IPS DF 4.7 (cell line): ENCODE data around the gene SERPINE1.
A peak's percentile ranks its signal among the peaks of the same experiment; 100 is the strongest.
"Not testable (repeated sequence)": the region's sequence is repeated elsewhere in the genome, so short reads cannot be mapped to it uniquely, and the experiment has no call there.

Source experiments
- DNase-seq: peaks from one replicate; pipeline ENCODE4 v3.0.0-alpha.2; 2013; ENCODE audit warnings: low spot score; ENCODE audit errors: extremely low read depth

Gene SERPINE1

DNA sequence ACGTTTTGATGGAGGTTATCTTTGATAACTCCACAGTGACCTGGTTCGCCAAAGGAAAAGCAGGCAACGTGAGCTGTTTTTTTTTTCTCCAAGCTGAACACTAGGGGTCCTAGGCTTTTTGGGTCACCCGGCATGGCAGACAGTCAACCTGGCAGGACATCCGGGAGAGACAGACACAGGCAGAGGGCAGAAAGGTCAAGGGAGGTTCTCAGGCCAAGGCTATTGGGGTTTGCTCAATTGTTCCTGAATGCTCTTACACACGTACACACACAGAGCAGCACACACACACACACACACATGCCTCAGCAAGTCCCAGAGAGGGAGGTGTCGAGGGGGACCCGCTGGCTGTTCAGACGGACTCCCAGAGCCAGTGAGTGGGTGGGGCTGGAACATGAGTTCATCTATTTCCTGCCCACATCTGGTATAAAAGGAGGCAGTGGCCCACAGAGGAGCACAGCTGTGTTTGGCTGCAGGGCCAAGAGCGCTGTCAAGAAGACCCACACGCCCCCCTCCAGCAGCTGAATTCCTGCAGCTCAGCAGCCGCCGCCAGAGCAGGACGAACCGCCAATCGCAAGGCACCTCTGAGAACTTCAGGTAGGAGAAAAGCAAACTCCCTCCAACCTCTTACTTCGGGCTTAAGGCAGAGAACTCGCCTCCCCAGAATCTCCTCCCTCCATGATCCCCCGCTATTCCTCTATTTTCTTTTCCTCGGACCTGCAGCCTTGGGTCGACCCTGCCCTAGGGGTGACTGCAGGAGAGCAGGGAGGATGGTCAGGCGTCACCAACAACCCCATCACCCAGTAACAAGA, at the start of gene SERPINE1:
Gene SERPINE1, plus strand, starts transcription at position 454 of the 809 bp plus-strand sequence. CDS start 1,290 bp downstream, outside the sequence.
- DNase-seq = no peak

DNA sequence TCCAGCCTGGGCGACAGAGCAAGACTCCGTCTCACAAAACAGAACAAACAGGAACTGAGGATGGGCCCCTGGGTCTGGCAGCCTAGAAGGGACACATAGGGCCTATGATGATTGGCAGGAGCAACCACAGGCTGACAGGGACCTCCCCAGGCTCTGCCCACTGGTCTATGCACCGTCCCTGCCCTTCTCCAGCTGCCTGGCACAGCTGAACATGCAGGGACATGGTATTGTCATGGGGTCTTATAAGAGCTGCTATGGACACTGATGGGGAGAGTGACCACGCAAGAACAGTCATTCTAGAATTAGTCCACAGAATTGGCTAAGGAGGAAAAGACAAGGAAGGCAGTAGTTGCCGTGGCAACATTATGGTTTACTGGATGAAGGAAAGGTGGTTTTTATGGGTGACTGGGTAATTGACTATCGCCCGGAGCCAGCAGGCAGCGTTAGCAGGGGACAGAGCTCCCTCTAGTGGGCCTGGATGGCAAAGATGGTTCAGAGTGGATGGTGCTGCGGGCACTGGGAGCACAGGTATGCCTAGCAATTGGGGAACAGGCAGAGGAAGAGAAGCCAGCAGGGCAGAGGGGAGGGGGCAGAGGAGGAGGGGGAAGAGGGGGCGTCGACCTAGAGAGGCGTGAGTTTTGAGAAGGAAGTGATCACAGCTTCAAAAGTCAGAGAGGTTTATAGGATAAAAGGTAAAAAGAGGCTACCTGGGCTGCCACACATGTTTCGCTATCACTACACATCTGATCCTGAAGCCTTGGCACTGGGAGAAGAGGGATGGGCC, 49.4 kb upstream of the SERPINE1 start:
- DNase-seq = peak; percentile 91

DNA sequence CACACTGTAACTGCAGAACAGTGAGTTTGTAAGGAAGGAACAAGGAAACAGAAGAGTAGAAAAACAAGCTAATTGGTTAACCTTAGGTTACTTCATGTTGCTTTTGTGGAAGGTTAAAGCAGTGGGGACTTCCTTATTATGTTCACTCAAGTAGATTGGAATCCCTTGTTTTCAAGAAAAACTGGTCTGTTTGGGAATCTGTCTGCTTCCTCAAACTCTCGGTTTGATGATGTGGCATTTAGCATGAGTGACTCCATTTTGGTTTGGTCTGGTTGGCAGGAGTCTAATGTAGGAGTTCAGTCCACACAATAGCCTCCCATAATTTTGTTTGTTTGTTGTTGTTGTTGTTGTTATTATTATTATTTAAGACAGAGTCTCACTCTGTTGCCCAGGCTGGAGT, 45.5 kb upstream of the SERPINE1 start:
- no peak for DNase-seq

GRCh38 chr7:101084865-101085161, 42.1 kb upstream of the SERPINE1 start:
- DNase-seq = no peak

DNA sequence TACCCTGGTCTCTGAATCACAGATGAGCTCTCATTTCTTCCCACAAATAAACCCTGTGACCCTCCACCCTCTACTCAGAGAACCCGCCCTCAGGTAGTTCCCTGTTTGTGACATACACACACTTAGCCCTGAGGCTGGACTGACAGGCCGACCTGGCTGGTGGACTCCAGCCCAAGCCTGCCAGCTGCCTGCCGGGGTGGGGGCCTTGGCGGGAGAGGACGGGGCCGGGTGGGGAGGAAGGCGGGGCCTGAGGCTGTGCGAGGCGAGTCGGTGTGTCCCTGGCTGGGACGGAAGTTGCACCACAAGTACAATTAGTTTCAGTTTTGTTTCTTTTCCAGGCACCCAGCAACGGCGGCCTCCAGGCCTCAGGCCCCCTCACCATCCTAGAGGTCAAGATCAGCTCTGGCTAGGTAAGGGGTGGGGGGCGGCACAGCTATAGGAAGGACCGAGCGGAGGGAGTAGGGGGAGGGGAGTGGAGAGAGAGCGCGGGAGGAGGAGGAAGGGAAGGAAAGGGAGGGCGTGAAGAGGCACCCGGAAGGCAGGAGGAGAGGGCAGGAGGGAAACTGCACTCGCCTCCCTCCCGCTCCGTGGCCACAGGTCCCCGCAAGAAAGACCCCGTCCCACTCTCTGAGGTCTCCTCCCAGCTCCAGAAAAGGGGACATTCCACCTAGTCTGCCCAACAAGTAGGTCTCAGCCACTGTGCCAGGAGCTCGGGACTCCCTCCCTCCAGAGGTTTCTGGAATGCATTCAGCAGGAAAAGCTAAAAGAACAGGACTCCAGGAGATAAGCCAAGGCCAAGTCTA, 41.5 kb upstream of the SERPINE1 start, which contains the start of gene TRIM56:
Gene TRIM56, plus strand, starts transcription at position 320 of the 803 bp plus-strand sequence. CDS start 1,832 bp downstream, outside the sequence.
- no peak for DNase-seq

GRCh38 chr7:101087334-101088068, 39.4 kb upstream of the SERPINE1 start:
- DNase-seq = no peak

DNA sequence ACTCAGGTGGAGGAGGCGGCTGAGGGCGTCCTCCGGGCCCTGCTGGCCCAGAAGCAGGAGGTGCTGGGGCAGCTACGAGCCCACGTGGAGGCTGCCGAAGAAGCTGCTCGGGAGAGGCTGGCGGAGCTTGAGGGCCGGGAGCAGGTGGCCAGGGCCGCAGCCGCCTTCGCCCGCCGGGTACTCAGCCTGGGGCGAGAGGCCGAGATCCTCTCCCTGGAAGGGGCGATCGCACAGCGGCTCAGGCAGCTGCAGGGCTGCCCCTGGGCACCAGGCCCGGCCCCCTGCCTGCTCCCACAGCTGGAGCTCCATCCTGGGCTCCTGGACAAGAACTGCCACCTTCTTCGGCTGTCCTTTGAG, 38.9 kb upstream of the SERPINE1 start:
- no peak for DNase-seq

GRCh38 chr7:101088858-101089529, 37.9 kb upstream of the SERPINE1 start:
- no peak for DNase-seq

DNA sequence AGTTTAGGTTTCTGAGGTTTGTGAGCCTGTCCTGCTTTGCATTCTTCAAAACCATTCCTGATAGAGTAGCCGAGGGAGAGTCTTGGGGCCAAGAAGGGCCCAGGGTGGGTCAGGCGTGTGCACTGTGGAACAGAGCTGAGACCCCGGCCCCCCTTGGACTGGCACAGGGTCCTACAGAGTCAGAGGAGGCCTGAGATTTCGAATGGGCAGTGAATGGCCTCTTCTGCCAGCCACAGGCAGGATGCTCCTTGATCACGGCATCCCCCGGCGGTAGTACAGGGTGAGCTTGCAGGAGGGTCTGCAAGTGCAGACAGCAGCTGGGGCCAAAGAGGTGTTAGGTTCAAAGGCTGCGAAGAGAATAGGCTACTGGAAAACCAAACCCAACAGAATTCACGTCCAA, 37.0 kb upstream of the SERPINE1 start:
- DNase-seq = no peak

DNA sequence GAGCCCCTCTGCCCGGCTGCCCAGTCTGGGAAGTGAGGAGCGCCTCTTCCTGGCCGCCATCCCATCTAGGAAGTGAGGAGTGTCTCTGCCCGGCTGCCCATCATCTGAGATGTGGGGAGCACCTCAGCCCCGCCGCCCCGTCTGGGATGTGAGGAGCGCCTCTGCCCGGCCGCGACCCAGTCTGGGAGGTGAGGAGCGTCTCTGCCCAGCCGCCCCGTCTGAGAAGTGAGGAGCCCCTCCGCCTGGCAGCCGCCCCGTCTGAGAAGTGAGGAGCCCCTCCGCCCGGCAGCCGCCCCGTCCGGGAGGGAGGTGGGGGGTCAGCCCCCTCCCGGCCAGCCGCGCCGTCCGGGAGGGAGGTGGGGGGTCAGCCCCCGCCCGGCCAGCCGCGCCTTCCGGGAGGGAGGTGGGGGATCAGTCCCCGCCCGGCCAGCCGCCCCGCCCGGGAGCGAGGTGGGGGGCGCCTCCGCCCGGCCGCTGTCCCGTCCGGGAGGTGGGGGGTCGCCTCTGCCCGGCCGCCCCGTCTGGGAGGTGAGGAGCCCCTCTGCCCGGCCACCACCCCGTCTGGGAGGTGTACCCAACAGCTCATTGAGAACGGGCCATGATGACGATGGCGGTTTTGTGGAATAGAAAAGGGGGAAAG, 34.5 kb upstream of the SERPINE1 start:
- DNase-seq = not testable (repeated sequence)

DNA sequence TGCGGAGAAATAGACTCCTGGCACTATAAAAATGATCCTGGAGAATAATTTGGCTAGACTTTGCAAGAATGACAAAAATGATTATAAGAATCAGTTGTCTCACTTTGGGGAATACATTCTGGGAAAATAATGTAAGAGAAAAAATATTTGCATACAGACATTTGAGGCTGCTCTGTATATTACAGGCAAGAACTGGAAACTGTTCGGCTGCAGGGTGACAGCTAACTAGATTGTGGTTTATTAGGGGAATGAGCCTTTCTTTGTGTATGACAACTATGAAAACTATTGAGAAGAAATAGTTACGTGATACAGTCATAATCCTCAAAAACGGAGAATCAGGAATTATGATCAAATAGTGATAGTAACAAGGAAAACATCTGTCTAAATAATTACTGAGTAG, 33.0 kb upstream of the SERPINE1 start:
- no peak for DNase-seq

GRCh38 chr7:101094376-101094775, 32.5 kb upstream of the SERPINE1 start:
- no peak for DNase-seq

DNA sequence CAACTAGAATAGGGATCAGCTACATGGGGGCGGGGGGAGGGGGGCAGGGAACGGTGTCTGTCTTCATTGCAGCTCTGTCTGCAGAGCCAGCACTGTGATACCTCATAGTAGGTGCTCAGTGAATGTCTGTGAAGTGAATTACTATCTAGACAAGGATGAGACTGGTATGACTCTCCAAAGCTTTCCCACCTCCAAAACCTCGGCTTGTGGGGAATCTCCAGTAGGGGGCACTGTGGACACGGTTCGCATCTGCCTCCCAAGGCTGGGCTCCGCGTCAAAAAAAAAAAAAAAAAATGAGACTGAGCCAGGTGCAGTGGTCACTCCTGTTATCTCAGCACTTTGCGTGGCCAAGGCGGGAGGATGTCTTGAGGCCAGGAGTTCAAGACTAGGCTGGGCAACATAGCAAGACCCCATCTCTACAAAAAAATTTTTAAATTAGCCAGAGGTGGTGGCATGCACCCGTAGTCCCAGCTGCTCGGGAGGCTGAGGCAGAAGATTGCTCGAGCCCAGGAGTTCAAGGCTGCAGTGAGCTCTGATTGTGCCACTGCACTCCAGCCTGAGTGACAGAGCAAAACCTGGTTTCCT, 32.0 kb upstream of the SERPINE1 start:
- DNase-seq = no peak

- DNase-seq = no peak
Measured at GRCh38 chr7:101096331-101096956, 30.5 kb upstream of the SERPINE1 start.

GRCh38 chr7:101096957-101097347, 30.0 kb upstream of the SERPINE1 start:
- no peak for DNase-seq

GRCh38 chr7:101097561-101097960, 29.3 kb upstream of the SERPINE1 start:
- DNase-seq = no peak

DNA sequence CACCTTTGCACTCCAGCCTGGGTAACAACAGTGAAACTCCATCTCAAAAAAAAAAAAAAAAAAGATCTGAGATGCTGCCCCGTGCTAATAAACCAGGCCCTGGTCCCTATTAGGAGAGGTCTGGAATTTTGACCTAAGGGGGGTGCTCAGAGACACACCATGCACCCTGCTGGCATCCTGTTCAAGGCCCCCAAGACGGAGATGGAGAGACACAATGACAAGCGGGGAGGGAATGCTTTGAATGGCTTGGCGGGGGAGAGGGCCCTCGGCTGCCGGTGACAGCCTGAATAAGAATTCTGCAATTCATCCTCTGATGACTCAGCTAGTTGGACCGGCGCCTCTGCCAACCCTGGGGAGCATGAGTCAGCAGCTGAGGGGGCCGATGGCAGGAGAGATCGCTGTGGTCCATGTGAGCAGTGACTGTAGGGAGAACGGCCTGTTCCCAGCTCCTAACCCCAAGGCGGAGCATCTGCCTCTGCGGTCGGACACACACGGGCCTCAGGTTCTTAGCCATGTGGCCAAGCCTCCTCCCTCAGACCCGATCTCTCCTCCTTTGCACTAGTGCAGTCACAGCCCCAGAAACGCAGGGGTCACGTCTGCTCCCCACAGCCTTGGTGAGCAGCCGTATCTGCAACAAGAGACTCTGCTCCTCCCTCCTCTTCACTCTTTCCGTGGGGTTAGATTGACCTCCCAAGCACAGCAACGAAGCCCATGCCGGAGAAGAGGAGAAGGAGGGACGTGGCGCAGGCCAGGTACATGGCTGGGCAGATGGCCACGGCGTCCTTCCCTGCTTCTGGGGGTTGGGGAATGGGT, 26.7 kb upstream of the SERPINE1 start:
- peak; percentile 76 for DNase-seq
